HG02884 (cell line): ENCODE results near the gene CEP128.

Experiments
- ATAC-seq: cut with Tn5 transposase; IDR thresholded peaks from one replicate; pipeline ENCODE4 v1.9.1; 2021; ENCODE audit warnings: mild to moderate bottlenecking, moderate library complexity; ENCODE audit not compliant: unreplicated experiment

CEP128 gene

DNA sequence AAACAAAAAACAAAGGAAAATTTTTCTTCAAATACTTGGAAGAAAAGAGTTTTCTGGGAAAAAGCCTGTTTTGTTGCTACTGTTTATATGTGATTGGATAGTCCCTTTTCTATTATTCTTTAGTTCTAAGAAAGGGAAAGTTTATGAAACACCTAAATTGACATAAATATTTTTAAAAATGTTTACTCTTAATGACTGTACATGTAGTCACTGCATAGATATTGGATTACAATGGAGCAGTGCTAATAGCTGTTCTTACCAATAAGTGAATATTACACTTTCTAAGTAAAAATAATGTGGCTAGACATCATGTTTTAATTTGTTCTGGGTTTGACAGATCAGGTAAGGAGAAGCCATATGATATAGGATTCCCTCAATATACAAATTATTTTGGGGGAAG lies 377.5 kb downstream of the CEP128 start:
- ATAC-seq, result no peak

DNA sequence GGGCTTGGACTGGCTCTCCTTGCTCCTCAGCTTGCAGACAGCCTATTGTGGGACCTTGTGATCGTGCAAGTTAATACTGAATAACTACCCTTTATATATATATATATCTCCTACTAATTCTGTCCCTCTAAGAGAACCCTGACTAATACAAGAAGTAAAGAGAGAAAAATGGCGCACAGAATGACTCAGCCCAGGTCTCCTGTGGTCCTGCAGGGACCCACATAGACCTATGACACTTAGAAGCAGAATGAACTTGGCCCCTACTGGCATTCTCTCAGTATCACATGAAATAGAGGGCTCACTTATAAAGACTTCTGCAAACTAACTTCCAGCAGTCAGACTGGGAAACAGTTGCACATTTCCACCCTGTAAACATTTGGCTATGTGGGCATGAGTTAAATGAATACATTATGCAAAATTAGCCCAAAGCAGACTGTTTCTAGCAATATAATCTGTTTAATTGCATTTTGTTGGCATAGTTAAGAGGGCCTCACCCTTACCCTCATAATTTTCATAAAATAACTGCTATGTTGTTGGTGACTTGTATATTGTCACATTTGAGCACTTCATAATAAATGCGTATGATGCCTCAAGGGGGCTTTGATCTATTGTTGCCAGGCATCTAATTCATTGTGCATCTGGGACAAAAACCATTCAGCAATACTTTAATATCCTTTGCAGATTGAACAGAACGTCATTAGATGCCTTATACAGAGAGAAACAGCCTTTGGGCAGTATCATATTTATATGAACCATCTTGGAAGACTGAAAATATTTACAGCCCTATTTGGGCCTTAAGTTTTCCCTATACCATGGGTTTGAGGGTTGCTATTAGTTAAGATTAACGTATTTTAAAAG lies 380.5 kb downstream of the CEP128 start:
- ATAC-seq, result peak; percentile 99

DNA sequence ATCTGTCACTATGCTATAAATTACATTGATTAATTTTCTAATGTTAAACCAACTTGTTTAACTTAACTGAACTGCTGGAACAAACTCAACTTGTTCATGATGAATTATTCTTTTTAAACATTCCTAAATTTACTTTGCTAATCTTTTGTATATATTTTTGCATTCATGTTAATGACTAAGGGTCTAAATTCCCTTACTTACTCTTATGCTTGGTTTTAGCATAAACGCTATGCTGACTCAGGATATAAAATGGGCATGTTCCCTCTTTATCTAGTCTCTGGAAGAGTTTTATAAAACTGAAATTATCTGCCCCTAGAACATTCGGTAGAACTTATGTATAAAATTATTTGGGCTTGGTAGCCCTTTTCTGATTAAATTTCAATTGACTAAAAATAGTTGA lies 387.4 kb downstream of the CEP128 start:
- no peak for ATAC-seq

DNA sequence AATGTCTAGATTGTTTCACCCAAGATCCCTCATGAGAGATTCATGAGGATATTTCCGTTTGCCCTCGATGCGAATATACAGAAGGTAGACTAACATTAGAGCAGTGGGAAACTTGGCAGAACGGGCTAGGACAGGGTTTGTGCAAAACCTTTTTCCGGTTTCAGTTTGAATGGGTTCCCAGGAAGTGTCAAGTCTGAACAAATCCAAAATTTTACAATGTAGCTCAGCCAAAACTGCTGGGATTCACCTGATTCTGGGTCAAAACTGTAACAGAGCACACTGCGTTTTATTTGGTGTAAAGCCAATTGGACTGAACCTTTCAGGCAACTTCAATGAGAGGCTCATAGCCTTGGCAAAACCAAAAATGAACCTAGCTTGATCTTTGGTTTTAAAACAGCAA lies 392.4 kb downstream of the CEP128 start:
- ATAC-seq, result no peak

DNA sequence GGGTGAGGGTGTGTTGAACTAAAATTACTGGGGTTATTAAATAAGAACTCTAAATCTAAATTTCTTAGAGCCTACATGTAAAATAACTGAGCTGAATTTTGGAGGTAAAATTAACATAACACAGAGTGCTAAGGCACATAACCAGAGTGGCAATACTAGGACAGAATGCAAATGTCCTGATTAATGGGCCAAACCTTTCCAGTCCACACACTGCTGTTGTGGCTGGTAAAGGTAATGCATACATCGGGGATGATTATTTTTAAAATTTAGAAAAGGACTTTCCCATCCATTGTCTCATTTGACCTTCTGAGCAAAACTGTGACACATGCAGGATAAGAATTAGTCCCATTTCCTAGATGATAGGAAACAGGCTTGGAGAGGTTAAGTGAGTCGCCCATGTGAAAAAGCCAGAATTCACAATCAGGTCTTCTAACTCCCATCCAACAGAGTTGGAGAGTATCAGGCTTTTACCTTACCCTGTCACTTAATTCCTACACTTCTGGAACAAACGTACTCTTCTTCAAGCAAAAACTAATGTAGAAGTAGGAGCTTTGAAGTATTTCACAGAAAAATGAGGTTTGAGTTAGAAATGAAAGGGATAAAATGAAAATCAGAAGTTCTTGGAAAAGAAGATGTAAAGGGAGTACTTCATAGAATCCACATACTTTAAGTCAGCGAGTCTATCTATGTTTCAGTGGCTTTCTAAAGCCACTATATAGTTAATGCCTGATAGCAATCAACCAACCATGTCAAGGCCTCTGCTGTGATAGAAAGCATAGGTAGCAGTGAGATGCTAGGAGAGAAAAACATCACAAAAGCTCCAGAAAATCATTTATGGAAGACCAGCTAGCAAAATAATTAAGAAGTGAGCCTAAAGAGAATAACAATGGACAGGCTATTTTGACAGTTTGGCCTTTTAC lies 395.3 kb downstream of the CEP128 start:
- no peak for ATAC-seq

DNA sequence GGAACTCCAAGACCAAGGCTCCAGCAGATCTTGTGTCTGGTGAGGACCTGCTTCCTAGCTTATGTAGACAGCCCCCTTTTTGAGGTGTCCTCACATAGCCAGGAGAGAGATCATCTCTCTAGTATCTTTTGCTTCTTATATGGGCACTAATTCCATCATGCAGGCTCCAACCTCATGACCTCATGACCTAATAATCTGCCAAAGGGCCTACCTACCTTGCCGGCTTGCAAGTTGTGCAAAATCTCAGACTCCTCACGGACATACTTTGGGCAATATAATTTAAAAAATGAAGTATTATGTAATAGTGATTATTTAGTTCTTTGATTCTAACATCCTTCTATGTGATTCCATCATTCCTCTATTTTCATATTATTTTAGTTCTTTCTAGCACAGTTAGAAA lies 397.2 kb downstream of the CEP128 start:
- ATAC-seq, result no peak

DNA sequence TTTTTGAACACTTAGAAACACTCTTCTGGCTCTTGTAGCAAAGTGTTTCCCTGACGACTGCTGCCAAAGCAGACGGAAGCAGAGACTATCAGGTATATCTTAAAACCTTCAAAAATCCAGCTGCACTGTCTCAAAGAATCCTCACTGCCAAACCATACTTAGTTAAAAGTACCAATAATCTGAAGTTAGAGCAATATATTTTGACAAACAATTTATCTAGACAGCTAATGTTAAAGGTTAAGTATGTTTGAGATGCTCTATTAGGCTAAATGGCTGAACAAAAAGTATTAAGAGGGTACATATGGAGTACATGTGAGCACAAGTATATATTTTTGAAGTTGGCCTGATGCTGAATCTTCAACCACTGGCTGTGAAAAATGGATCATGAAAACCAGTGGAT lies 398.3 kb downstream of the CEP128 start:
- no peak for ATAC-seq

DNA sequence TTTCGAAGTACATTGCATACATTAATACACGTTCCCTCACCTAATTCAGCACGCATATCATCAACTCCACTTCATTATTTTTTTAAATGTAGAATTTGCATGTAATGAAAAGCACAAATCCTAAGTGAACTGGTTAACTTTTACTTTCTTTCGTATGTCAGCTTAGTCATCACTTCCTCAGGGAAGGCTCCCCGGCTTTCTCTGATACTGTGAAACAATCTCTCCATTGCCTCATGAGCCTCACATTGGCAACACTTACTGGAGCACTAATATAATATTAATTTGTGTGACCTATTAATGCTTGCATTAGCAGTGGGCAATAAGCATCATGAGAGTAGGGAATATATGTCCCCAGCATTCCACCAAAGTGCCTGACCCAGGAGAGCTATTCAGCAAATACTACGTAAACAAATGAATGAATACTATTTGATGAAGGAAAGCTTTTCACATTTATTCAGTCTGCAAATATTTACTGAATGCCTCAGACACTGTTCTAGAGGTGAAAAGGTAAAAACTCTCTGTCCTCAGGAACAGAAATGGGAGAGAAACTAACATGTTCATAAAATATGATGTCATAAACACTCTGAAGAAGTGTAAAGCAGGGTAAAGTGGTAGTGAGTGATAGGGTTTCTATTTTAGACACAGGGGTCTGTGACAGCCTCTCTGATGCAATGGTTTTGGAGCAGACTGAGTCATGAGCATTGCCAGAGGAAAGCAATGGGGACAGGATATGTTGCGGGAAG lies 402.7 kb downstream of the CEP128 start:
- ATAC-seq, result no peak

DNA sequence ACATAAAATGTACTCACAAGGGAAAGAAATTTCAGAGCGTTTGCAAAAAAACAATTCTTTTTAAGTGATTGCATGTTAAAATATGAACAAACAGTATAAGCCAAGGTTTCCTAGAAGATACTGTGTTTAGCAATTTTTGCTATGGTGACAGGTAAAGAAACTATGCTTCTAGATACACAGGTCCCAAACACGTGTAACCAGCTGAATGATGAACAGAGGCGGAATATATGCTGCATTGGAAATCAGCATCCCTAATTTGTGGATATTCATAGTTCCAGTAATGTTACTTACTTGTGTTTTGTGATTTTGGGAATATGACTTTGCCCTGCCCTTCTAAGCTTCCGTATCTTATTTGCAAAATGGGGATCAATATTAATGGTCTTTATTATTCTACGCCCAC lies 403.9 kb downstream of the CEP128 start:
- ATAC-seq, result no peak

DNA sequence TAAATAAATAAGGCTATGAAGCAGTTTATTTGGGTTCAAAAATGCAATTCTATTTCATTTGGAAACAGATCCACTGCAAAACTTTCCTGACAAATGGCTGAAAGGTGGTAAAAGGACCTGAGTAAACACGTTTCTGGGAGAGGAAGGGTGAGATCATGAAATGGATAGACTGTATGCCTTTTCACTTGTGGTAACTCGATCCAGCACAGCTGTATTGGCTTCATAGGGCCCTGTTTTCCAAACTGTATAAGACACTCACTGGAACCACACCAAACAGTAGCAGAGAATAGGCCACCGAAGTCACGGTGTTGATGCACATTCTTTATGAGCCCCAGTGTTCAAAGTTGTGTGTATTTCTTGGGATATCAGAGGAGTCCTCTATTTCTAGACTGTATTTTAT lies 405.1 kb downstream of the CEP128 start:
- no peak for ATAC-seq

DNA sequence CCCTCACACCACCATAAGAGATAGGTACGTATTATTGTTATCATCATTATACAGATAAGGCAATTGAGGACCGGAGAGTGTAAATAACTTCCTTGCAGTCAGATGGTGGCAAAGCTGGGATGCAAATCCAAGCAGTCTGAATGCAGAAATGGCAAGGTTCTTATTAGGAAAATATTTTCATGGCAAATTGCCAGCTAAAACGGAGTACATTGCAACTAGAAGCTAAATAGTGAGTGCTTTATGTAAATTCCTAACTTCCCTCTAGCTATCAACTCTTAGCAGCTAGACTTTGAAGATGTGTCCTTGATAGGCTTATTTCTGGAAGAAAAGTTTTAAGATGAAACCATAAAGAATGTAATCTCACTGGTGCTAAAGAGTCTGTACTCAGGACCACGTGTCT lies 406.4 kb downstream of the CEP128 start:
- no peak for ATAC-seq

DNA sequence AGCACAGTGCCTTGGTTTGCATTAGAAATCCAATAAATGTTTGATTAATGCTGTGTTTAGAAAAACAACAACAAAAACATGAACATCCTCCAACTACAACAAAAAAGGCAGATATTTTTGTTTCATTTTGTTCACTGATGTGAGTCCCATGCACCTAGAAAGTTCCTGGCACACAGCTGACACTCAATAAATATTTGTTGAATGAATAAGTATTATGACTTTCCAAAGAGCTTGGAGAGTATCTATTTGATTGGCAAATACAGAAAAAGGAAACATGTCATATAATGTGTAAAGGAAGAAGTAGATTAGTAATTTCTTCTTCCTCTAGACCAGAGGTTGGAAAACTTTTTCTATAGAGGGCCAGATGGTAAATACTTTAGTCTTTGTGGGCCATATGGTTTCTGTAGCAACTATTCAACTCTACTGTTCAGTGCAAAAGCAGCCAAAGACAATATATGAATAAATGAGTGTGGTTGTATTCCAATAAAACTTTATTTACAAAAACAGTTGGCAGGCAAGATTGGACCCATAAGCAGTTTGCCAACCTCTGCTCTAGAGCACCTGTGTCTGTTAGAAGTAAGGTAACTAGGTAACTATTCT lies 417.9 kb downstream of the CEP128 start:
- ATAC-seq, result no peak

DNA sequence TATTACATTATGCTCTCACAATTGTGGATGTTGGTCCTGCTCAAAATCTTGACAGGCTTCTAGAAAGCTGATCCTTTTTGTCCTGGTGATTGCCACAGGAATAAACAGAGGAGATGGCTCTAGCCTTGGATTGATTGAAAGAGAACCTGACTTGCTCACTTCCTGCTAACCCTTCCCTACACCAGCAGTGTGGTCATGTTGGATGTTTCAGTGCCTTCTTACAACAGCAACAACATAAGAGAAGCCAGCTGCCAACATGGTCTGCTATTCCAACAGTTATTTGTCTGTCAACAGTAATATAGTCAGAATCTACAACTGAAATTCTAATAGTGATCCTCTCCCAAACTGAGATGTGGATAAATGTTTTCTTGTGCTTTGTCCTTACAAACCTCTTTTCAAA lies 418.6 kb downstream of the CEP128 start:
- ATAC-seq, result no peak

DNA sequence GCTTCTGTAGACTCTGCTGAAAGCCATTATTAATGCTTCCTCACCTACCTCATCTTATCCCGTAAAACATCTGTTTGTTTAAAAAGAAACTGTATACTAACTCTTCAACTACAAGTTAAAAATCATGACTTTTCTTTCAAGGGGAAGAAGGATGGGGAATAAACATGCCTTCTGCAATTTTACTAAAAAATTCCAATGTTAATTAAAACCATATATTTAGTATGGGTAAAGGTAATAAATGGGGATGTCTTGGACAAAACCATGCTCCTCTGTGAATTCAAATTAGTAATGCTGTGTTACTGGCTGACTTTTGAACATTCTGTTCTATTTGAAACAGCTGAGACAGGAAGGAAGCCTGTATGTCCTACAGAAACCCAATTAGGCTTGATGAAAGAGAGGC lies 419.1 kb downstream of the CEP128 start:
- no peak for ATAC-seq

DNA sequence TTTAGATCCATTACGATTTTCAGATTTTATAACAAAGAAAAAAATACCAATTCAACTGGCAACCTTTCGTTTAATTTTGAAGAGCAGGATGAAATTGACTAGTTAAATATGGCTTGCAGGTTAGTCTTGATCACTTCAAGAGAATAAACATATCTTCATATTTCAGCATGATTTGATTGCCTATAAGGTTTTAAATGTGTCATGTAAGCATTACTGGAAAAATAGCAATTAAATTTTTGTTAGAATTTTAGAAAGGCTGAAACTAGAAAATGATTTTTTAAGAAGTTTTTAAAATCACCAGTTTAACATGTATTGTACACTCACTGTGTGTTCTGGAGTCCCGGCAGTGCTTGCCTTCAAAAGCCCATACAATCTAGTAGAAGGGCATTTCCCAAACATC lies 420.1 kb downstream of the CEP128 start:
- ATAC-seq, result no peak

DNA sequence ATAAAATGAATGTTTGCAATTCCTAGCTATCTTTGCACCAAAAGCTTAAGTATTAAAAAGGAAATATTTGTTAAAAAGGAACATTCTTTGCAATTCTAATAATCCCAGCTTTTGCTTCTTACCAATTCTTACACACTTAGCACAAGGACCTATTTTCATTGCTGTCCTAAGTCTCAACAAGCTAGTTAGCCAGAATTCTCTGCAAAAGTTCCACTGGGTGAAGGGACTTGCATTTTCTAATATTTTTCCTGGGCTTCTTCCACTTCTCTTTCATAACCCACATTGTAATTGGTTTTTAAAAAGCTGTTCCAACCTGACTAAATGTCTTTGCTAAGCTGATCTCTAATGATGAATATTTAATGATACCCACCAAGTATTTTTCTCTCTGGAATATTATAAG lies 422.5 kb downstream of the CEP128 start:
- no peak for ATAC-seq

DNA sequence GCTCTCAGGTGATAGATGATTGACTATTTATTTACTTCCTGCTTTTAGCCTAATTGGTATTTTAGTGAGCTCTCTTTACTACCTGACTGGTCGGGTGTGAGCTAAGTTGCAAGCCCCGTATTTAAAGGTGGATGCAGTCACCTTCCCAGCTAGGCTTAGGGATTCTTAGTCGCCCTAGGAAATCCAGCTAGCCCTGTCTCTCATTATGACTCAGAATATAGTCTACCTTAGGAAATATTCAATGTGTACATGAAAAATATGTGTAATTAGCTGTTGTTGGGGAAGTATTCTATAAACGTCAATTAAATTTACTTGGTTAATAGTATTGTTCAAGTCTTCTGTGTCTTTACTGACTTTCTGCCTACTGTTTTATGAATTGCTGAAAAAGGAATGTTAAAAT lies 423.4 kb downstream of the CEP128 start:
- ATAC-seq, result no peak

DNA sequence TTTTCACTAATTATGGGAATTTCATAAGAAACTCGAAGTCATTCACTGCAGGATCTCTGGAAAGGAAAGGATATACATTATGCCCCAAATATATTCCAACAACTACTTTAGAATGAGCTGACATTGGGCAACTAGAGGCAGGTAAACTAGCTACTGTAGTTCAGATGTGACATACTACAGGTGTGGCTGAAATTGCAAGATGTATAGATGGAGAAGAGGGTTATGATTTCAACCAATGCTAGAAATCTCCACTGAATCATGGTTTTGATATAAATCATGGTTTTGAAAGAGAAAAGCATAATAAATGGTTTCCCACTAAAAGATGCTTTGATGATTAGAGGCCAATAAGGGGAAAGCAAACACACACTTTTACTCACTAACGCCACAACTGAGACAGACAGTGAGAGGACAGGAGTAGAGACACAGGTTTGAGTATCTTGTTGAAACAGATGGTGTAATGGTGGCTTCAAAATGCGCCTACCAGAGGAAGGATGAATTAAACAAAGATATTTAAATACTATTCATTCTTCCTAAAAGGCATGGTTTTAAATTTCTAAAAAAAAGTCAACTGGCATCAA lies 434.2 kb downstream of the CEP128 start:
- no peak for ATAC-seq

DNA sequence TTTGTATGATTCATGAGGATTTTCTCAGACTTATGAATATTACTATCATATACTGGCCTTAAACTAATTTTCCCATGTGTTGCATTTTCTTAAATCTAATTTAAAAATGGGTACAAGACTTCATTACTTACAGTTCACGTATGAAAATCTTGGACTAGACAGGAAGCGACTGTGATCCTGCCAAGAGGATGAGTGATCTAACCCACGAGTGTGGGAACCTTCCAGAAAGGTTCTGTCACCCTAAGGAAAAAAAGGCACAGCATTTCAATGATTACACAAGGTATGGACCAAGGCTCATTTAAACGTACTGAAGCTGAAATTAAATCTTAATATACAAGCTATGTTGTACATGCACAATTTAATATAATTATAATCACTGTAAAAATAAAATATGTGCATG lies 436.8 kb downstream of the CEP128 start:
- ATAC-seq, result no peak

DNA sequence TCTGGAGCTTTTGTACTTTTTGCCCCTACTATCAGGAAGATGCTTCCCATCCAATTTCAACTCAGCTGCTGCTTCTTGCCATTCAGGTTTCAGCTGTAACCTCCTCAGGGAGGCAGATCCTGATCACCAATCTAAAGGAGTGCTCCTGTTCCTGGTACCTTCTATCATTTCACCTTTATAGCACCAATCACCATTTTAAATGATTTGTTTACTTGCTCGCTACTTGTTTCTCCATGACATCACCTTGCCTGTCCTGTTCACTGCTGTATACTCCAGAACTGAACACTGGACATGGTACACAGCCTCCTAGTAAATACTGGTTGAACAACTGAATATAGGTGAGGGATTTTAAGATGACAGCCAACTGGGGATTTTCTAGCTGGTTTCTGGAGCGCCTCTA lies 443.0 kb downstream of the CEP128 start:
- no peak for ATAC-seq

DNA sequence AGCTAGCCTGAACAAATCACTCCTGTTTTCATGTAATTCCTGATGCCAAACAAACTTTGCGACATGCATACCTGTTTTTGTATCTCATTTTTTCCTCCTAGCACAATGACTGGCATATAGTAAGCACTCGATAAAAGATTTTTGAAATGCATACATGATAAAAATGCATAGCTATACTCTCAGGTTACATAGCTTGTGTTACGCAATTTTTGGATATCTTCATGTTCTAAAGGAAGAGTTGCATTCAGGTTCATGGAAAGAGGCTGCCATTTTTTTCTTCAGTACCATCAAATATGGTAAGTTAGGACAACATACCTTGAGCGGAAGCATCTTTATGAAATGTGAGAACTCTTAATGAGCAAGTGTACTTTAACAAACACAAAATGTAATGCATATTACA lies 445.4 kb downstream of the CEP128 start:
- no peak for ATAC-seq
